GM12878 (cell line): ENCODE data around the gene AADAC. TPM values are rescaled to one million over a fixed set of nuclear protein-coding genes. Genes with fewer than 3 reads are reported as not detected.

Source experiments
- ATAC-seq: fragments of 200-7000 bp; cut with Tn5 transposase; 3 replicates; pipeline ENCODE4 v1.9.1; 2020; ENCODE audit warnings: mild to moderate bottlenecking, moderate library complexity
- BruUV-seq: library from RNA; stranded (reverse); fragments of 400-500 nt; replicated peaks from 2 replicates; lab custom pipeline; 2021; lab: Mats Ljungman, UMichigan
- CTCF ChIA-PET: fragments of 300-600 bp; sonication (Branson Sonifier 250); formaldehyde crosslinking; extraction: SDS; loops from one replicate; lab custom pipeline; 2021; ENCODE audit warnings: inconsistent platforms; lab: Yijun Ruan, JAX
- POLR2A ChIA-PET: fragments of 350-600 bp; formaldehyde crosslinking; extraction: SDS; loops from one replicate; lab custom pipeline; 2021; ENCODE audit warnings: inconsistent platforms; lab: Charles Lee
- RAD21 ChIA-PET: fragments of 300-600 bp; sonication (Branson Sonifier 250); formaldehyde crosslinking; loops from one replicate; lab custom pipeline; 2023; ENCODE audit warnings: antibody characterized with exemption; ENCODE audit not compliant: unreplicated experiment; lab: Charles Lee
- SMC1A ChIA-PET: fragments of 300-600 bp; sonication (Branson Sonifier 250); formaldehyde crosslinking; loops from one replicate; lab custom pipeline; 2023; ENCODE audit not compliant: unreplicated experiment, uncharacterized antibody; lab: Charles Lee
- DNase-seq: peaks from one replicate; pipeline ENCODE4 v3.0.0-alpha.2; 2011; ENCODE audit warnings: low read depth, low spot score
- FAIRE-seq: peaks from 3 replicates; lab custom pipeline; 2011; peaks lifted over from hg19 to GRCh38; lab: Jason Lieb, UNC
- H2AFZ ChIP-seq: 2 replicates; pipeline ENCODE4 v1.6.0; 2011; ENCODE audit warnings: low read depth, low read length, control low read depth; ENCODE audit not compliant: control insufficient read depth
- H3K27ac ChIP-seq: 2 replicates; pipeline ENCODE4 v1.5.1; 2011; ENCODE audit warnings: control low read depth; ENCODE audit not compliant: control insufficient read depth, insufficient read depth
- H3K27me3 ChIP-seq, 2 experiments: replicated peaks in 1 of 2; 2 replicates each; pipeline versions ENCODE4 v1.6.0 to v1.6.1; 2011; ENCODE audit warnings: low read length in 1 of 2; ENCODE audit not compliant: control insufficient read depth in 2 of 2, insufficient read depth in 2 of 2
- H3K36me3 ChIP-seq, 2 experiments: 2 replicates each; pipeline ENCODE4 v1.5.1; 2011; ENCODE audit warnings: low read length in 1 of 2; ENCODE audit not compliant: control insufficient read depth in 2 of 2, insufficient read depth in 2 of 2
- H3K4me1 ChIP-seq: 2 replicates; pipeline ENCODE4 v1.6.1; 2011; ENCODE audit warnings: mild to moderate bottlenecking, low read length, moderate library complexity, mixed read lengths; ENCODE audit not compliant: control insufficient read depth, insufficient read depth
- H3K4me2 ChIP-seq: 2 replicates; pipeline ENCODE4 v1.6.0; 2011; ENCODE audit warnings: control low read depth; ENCODE audit not compliant: control insufficient read depth, insufficient read depth
- H3K4me3 ChIP-seq: fragments of 200-600 bp; sonication (generic); 2 replicates; pipeline ENCODE4 v1.5.1; 2016
- H3K79me2 ChIP-seq: 2 replicates; pipeline ENCODE4 v1.6.0; 2011; ENCODE audit warnings: low read length; ENCODE audit not compliant: control insufficient read depth, insufficient read depth
- H3K9ac ChIP-seq: 2 replicates; pipeline ENCODE4 v1.8.0; 2011; ENCODE audit warnings: low read length, control low read depth, mixed read lengths; ENCODE audit not compliant: control insufficient read depth, insufficient read depth
- H3K9me3 ChIP-seq: replicated peaks from 3 replicates; pipeline ENCODE4 v1.5.1; 2011; ENCODE audit warnings: mild to moderate bottlenecking, low read length; ENCODE audit not compliant: control insufficient read depth, insufficient read depth
- H4K20me1 ChIP-seq: 2 replicates; pipeline ENCODE4 v1.6.0; 2011; ENCODE audit not compliant: control insufficient read depth, insufficient read depth
- EED ChIP-seq: sonication (generic); IDR thresholded peaks from 2 replicates; pipeline ENCODE4 v1.6.1; 2016; ENCODE audit warnings: antibody characterized with exemption, low read depth
- JUND ChIP-seq: IDR thresholded peaks from 2 replicates; pipeline ENCODE4 v1.6.1; 2012; ENCODE audit warnings: low read depth, mild to moderate bottlenecking, low read length, improper control_type of control experiment, moderate library complexity
- NFYB ChIP-seq: IDR thresholded peaks from 2 replicates; pipeline ENCODE4 v1.6.1; 2011; ENCODE audit warnings: low read depth, mild to moderate bottlenecking, low read length, improper control_type of control experiment, moderate library complexity; ENCODE audit not compliant: insufficient read depth
- POLR2AphosphoS2 ChIP-seq: IDR thresholded peaks from 2 replicates; pipeline ENCODE4 v1.6.1; 2011; ENCODE audit warnings: low read depth, mild to moderate bottlenecking, low read length, improper control_type of control experiment, moderate library complexity
- POU2F2 ChIP-seq: IDR thresholded peaks from 3 replicates; pipeline ENCODE4 v1.6.1; 2011; ENCODE audit warnings: low read depth, mild to moderate bottlenecking, low read length, borderline replicate concordance
- RB1 ChIP-seq: fragments of 450-650 bp; formaldehyde crosslinking; IDR thresholded peaks from 2 replicates; pipeline ENCODE4 v1.6.1; 2017; ENCODE audit warnings: mild to moderate bottlenecking, borderline replicate concordance
- RFX5 ChIP-seq: IDR thresholded peaks from 2 replicates; pipeline ENCODE4 v1.6.1; 2011; ENCODE audit warnings: low read depth, low read length, improper control_type of control experiment
- SREBF1 ChIP-seq: IDR thresholded peaks from 2 replicates; pipeline ENCODE4 v1.6.1; 2012; ENCODE audit warnings: mild to moderate bottlenecking, low read length
- TAF1 ChIP-seq: IDR thresholded peaks from 2 replicates; pipeline ENCODE4 v1.6.1; 2011; ENCODE audit warnings: mild to moderate bottlenecking, low read depth, low read length, borderline replicate concordance
- TARDBP ChIP-seq: IDR thresholded peaks from 2 replicates; pipeline ENCODE4 v1.6.1; 2016; ENCODE audit warnings: borderline replicate concordance
- ZBTB4 ChIP-seq: fragments of 450-650 bp; formaldehyde crosslinking; IDR thresholded peaks from 2 replicates; pipeline ENCODE4 v1.4.0; 2022; ENCODE audit warnings: mild to moderate bottlenecking, moderate library complexity
- WGBS: methylation state at CpG from one replicate; pipeline ENCODE4 v1.1.6; 2016; ENCODE audit warnings: low lambda C conversion rate; ENCODE audit not compliant: insufficient replicate concordance, insufficient coverage; ENCODE audit errors: missing lambda C conversion rate; 5-methylcytosine and 5-hydroxymethylcytosine counted together
- in situ Hi-C: fragments of 300-500 bp; cut with MboI; formaldehyde crosslinking; loops from 9 replicates; pipeline ENCODE4 v1.14.3; 2018; ENCODE audit warnings: mixed read lengths
- intact Hi-C: fragments of 100-400 bp; cut with micrococcal nuclease; formaldehyde crosslinking; loops from one replicate; pipeline ENCODE4 v1.14.2; 2022; ENCODE audit not compliant: unreplicated experiment
- polyA plus RNA-seq, 11 experiments: library from polyadenylated mRNA; depleted of rRNA in 4 of 11; unstranded in 6 of 11; stranded (reverse) in 5 of 11; fragments of >200 nt; fragmentation: Nextera tagmentation in 4 of 11; fragmentation: Illumina TruSeq in 1 of 11; extraction: Ambion mirVana in 4 of 11; extraction: Trizol in 1 of 11; gene quantifications; 1 replicate in 1 of 11; 2 replicates in 10 of 11; pipeline versions ENCODE4 v1.2.1 to v1.2.3, GENCODE V29; 2011 to 2016; ENCODE audit warnings: inconsistent platforms in 2 of 11, missing spikeins in 2 of 11, low read depth in 1 of 11
- total RNA-seq, 4 experiments: library from RNA; depleted of rRNA in 3 of 4; stranded (reverse); fragments of >200 nt in 3 of 4; fragmentation: Illumina TruSeq in 1 of 4; extraction: Trizol in 1 of 4; gene quantifications; 2 replicates each; pipeline versions ENCODE4 v1.2.1 to v1.2.3, GENCODE V29; 2013 to 2021
- TF ChIP-seq, protein P1 (sequence below): fragments of 450-650 bp; conservative IDR thresholded peaks from 2 replicates; pipeline ENCODE4 v1.6.1; 2017; ENCODE audit warnings: mild to moderate bottlenecking, moderate library complexity

AADAC gene
- total and polyA plus RNA-seq, 10 of the 15 experiments (the other 5 are each of a cell fraction or from before 2014, with no cell fraction given): 0.13 TPM; not detected in 9

GRCh38 chr3:151772825-151773480, 41.0 kb upstream of the AADAC start:
- intact Hi-C loops: no loop called here
- FAIRE-seq: no peak
- Histone ChIP-seq H3K9ac (no peak overlapping the region), H3K36me3 (no peaks in the 10 kb centered on the region), H4K20me1 (no peaks in the 10 kb centered on the region), H3K9me3 (no peaks in the 10 kb centered on the region), H3K4me2 (no peak overlapping the region), H2AFZ (no peak overlapping the region), H3K4me1 (no peaks in the 10 kb centered on the region), H3K27me3 (no peaks in the 10 kb centered on the region), H3K27ac (no peak overlapping the region), H3K4me3 (no peak overlapping the region), H3K79me2 (no peaks in the 10 kb centered on the region)
- ChIA-PET CTCF (interaction anchor here (0.6 to 1.4 kb wide), 4 partner anchors 26 to 146 kb away, joined by 3 to 4 read pairs (median 4); no protein-coding TSS in a partner anchor), SMC1A (interaction anchor here (1.3 kb wide), 1 partner anchor 65 kb away, joined by 3 read pairs; no protein-coding TSS in a partner anchor), RAD21 (no interaction called here), POLR2A (no interaction called here)
- no TSS peak for BruUV-seq
- in situ Hi-C loops: no loop called here
- no peak for DNase-seq
- 18% methylated on average over 4 of the region's 4 CpGs for WGBS
- no peak for ATAC-seq
- TF ChIP-seq SREBF1: no peak
- TF ChIP-seq POU2F2: no peak

- 0% methylated on average over 1 of the region's 1 CpG for WGBS
- H4K20me1 ChIP-seq: no peaks in the 10 kb centered on the region
- ChIA-PET POLR2A (no interaction called here), RAD21 (no interaction called here), CTCF (no interaction called here), SMC1A (interaction anchor here (1.3 kb wide), 1 partner anchor 63 kb away, joined by 3 read pairs; no protein-coding TSS in a partner anchor)
- no peak overlapping the region for H3K4me2 ChIP-seq
- ATAC-seq (no peak), FAIRE-seq (no peak), DNase-seq (no peak)
- no peaks in the 10 kb centered on the region for H3K36me3 ChIP-seq
- no peak overlapping the region for H2AFZ ChIP-seq
- H3K27me3 ChIP-seq: no peaks in the 10 kb centered on the region
- intact Hi-C loops: no loop called here
- no peaks in the 10 kb centered on the region for H3K9me3 ChIP-seq
- no peak overlapping the region for H3K27ac ChIP-seq
- no peaks in the 10 kb centered on the region for H3K4me1 ChIP-seq
- in situ Hi-C loops: no loop called here
- H3K4me3 ChIP-seq: no peak overlapping the region
- H3K79me2 ChIP-seq: no peaks in the 10 kb centered on the region
- no peak overlapping the region for H3K9ac ChIP-seq
- no TSS peak for BruUV-seq
- TF ChIP-seq TARDBP (no peak), NFYB (no peak), RFX5 (no peak), POLR2AphosphoS2 (no peak), EED (no peak), RB1 (no peak), JUND (no peak), ZBTB4 (CRISPR knock-in tag) (no peak), TAF1 (no peak)
- TF ChIP-seq, protein P1, sequence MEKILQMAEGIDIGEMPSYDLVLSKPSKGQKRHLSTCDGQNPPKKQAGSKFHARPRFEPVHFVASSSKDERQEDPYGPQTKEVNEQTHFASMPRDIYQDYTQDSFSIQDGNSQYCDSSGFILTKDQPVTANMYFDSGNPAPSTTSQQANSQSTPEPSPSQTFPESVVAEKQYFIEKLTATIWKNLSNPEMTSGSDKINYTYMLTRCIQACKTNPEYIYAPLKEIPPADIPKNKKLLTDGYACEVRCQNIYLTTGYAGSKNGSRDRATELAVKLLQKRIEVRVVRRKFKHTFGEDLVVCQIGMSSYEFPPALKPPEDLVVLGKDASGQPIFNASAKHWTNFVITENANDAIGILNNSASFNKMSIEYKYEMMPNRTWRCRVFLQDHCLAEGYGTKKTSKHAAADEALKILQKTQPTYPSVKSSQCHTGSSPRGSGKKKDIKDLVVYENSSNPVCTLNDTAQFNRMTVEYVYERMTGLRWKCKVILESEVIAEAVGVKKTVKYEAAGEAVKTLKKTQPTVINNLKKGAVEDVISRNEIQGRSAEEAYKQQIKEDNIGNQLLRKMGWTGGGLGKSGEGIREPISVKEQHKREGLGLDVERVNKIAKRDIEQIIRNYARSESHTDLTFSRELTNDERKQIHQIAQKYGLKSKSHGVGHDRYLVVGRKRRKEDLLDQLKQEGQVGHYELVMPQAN: no peak
- TF ChIP-seq, all 136 proteins: peak for 0
These were observed 39.7 kb upstream of the AADAC start for GRCh38 chr3:151774235-151774634.
